HFFc6 (cell line): ENCODE data around the gene GALNT17. TPM values are rescaled to one million over a fixed set of nuclear protein-coding genes. Genes with fewer than 3 reads are reported as not detected.

Experiments
- DNase-seq: peaks from one replicate; pipeline ENCODE4 v3.0.0-alpha.2; 2018
- H3K27ac Mint-ChIP-seq: 2 replicates; pipeline ENCODE4 v1.8.0; 2020; ENCODE audit warnings: mild to moderate bottlenecking, mixed read lengths
- H3K27me3 Mint-ChIP-seq: 2 replicates; pipeline ENCODE4 v1.8.0; 2021; ENCODE audit warnings: mild to moderate bottlenecking, moderate library complexity, mixed read lengths; ENCODE audit not compliant: insufficient read depth
- H3K36me3 Mint-ChIP-seq: 2 replicates; pipeline ENCODE4 v1.8.0; 2021; ENCODE audit warnings: low read depth, mixed read lengths
- H3K4me1 Mint-ChIP-seq: 2 replicates; pipeline ENCODE4 v1.8.0; 2020; ENCODE audit warnings: low read depth, mixed read lengths
- H3K4me3 Mint-ChIP-seq: 2 replicates; pipeline ENCODE4 v1.8.0; 2020; ENCODE audit warnings: mild to moderate bottlenecking, moderate library complexity, mixed read lengths
- H3K9me3 Mint-ChIP-seq: 2 replicates; pipeline ENCODE4 v1.8.0; 2020; ENCODE audit warnings: mild to moderate bottlenecking, mixed read lengths
- total RNA-seq, 6 experiments: library from RNA; stranded (reverse); fragmentation: NEBNext Ultra II Directional; extraction: Animal tissue kit (Norgen Biotek cat#: 25700); gene quantifications; 2 replicates in 1 of 6; 3 replicates in 5 of 6; pipeline ENCODE4 v1.2.3, GENCODE V29; 2021
- TF ChIP-seq, protein P1 (sequence below): fragments of 200-600 bp; sonication (generic); IDR thresholded peaks from 2 replicates; pipeline ENCODE4 v1.5.0; 2021; ENCODE audit warnings: antibody characterized with exemption, mild to moderate bottlenecking

Gene GALNT17
- total RNA-seq, 6 experiments from 2014 or later, result not detected

DNA sequence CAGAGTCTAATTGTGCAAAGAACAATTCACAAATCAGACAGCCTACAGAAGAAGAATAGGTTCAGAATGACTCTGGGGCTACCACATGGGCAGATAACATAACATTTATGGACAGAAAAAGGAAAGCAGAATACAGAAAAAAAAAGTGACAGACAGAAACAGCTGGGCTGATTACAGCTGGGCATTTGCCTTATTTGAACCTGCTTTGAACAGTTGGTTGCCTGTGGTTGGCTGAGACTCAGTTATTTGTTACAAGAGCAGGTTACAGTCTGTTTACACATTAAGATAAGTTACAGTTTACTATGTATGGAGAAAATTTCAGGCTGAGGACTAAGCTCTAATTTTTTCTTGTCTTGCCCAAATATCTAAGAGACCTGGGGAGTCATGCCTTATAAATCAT is 327.2 kb downstream of the GALNT17 start:
- no peak for DNase-seq
- Mint-ChIP-seq H3K4me3 (no peak overlapping the region), H3K4me1 (no peaks in the 10 kb centered on the region), H3K27ac (no peak overlapping the region), H3K9me3 (peaks cover 72% of the 10 kb centered on the region), H3K36me3 (no peaks in the 10 kb centered on the region), H3K27me3 (no peaks in the 10 kb centered on the region; the same call in 1 of the 2 replicates)
- TF ChIP-seq, protein P1, sequence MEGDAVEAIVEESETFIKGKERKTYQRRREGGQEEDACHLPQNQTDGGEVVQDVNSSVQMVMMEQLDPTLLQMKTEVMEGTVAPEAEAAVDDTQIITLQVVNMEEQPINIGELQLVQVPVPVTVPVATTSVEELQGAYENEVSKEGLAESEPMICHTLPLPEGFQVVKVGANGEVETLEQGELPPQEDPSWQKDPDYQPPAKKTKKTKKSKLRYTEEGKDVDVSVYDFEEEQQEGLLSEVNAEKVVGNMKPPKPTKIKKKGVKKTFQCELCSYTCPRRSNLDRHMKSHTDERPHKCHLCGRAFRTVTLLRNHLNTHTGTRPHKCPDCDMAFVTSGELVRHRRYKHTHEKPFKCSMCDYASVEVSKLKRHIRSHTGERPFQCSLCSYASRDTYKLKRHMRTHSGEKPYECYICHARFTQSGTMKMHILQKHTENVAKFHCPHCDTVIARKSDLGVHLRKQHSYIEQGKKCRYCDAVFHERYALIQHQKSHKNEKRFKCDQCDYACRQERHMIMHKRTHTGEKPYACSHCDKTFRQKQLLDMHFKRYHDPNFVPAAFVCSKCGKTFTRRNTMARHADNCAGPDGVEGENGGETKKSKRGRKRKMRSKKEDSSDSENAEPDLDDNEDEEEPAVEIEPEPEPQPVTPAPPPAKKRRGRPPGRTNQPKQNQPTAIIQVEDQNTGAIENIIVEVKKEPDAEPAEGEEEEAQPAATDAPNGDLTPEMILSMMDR, result no peak

DNA sequence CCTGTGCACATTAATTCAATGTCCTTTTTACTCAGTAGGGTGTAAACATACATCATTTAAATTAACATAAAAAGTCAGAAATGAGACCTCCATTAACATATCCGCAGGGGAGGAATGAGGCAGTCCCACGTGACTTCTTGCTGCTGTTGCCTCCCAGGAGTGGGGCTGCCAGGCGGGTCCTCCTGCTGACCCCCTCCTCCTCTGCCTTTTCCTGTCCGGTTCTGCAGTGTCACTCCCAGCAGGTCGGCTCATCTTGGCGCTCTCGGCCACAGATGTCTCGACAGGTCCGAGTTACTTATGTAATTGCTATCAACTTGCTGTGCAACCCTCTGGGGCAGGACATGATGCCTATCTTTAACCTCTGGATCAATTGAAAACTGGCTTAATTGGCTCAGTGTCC is 329.6 kb downstream of the GALNT17 start:
- no peak overlapping the region for H3K4me3 Mint-ChIP-seq

DNA sequence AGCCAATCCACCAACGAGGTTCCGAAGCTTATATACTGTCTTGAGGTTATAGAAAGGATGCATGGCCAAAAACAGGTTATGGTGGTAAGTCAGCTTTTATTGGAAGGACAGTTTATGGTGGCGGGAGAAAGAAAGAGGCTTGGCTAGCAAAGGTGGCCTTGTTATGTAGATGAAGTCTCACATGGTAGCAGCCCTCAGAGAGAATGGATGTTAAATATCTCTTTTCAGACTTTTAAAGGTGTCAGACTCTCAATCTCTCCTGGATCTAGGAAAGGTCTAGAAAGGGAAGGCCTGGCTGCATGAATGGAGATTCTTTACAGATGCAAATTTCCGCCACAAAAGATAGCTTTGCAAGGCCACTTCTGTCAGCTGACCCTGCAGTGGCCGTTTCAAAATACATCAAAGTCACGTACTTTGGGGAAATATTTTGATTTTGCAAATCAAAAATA is 333.8 kb downstream of the GALNT17 start:
- Mint-ChIP-seq H3K4me3 (no peak overlapping the region), H3K36me3 (peaks cover 4% of the 10 kb centered on the region), H3K9me3 (peaks cover 77% of the 10 kb centered on the region), H3K4me1 (no peaks in the 10 kb centered on the region), H3K27me3 (no peaks in the 10 kb centered on the region; the same call in 1 of the 2 replicates), H3K27ac (no peak overlapping the region)
- DNase-seq, result no peak
- TF ChIP-seq, protein P1, result no peak

More for the DNA sequence above, 329.6 kb downstream of the GALNT17 start:
- Mint-ChIP-seq H3K27ac (no peak overlapping the region), H3K4me1 (no peaks in the 10 kb centered on the region), H3K27me3 (no peaks in the 10 kb centered on the region; the same call in 1 of the 2 replicates), H3K36me3 (no peaks in the 10 kb centered on the region), H3K9me3 (peaks cover 72% of the 10 kb centered on the region)
- no peak for DNase-seq
- TF ChIP-seq, protein P1, result no peak

DNA sequence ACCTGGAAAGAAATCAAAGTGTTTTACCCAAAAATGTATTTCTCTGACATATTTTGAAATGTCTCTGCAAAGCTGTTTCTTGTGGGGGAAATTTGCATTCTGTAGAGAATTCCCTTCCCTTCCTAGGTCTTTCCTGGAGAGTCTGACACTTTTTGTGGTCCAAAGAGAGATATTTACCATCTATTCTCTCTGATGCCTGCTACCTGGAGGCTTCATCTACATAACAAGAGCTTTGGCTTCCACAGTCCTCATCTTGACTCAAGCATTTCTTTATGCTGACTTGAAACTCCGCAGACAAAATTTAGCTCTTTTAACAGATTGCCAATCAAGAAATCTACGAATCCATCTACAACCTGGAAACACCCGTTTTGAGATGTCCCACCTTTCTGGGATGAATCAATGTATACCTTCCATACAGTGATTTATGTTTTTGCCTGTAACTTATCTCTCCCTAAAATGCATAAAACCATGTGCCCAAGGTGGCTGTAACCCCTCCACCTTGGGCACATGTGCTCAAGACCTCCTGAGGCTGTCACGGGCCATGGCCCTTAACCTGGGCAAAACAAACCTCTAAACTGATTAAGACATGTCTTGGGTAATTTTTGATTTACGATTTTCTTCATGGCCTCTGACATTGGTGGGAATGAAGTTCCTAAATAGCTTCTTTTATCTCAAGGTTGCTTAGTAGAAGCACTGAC is 334.7 kb downstream of the GALNT17 start:
- Mint-ChIP-seq H3K27ac (no peak overlapping the region), H3K4me3 (no peak overlapping the region), H3K36me3 (peaks cover 4% of the 10 kb centered on the region), H3K9me3 (peaks cover 75% of the 10 kb centered on the region), H3K27me3 (no peaks in the 10 kb centered on the region; the same call in 1 of the 2 replicates), H3K4me1 (no peaks in the 10 kb centered on the region)
- DNase-seq, result no peak
- TF ChIP-seq, protein P1, result no peak

DNA sequence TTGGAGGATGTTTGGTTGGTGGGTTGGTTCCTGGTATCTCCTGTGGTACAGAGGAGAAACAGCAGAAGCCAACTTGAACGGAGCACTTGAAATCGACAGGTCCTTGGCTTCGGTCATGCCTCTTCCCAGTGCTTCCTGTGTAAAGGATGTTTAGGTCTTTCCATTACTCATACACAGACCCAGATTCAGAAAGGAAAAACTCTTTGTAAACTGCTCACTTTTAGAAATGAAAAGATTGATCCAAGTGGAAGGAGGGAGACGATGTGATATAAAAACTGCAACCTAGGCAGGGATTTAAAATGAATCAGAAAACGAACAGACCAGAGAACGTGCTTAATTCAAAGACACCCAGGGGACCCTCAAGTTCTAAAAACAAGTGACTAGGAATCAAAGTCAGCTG is 338.4 kb downstream of the GALNT17 start:
- TF ChIP-seq, protein P1, result no peak
- no peak overlapping the region for H3K4me3 Mint-ChIP-seq
- no peak for DNase-seq
- H3K4me1 Mint-ChIP-seq, result no peaks in the 10 kb centered on the region
- no peak overlapping the region for H3K27ac Mint-ChIP-seq
- H3K27me3 Mint-ChIP-seq, result no peaks in the 10 kb centered on the region
- H3K9me3 Mint-ChIP-seq, result peaks cover 52% of the 10 kb centered on the region
- peaks cover 4% of the 10 kb centered on the region for H3K36me3 Mint-ChIP-seq
